K562 (cell line): ENCODE data around the gene BCL11A.

Experiments
- CEBPB ChIP-seq: fragments of 450-650 bp; IDR thresholded peaks from 2 replicates; pipeline ENCODE4 v1.6.1; 2016; ENCODE audit warnings: missing genetic modification characterization, missing compliant biosample characterization
- TF ChIP-seq, protein P1 (sequence below): sonication (generic); formaldehyde crosslinking; IDR thresholded peaks from 2 replicates; pipeline ENCODE4 v1.8.0; 2022; ENCODE audit warnings: missing genetic modification reagents, mild to moderate bottlenecking, moderate library complexity, borderline replicate concordance
- TF ChIP-seq, protein P2 (sequence below): fragments of 250-450 bp; sonication (Bioruptor Pico); IDR thresholded peaks from 2 replicates; pipeline ENCODE4 v1.8.0; 2021; ENCODE audit warnings: mild to moderate bottlenecking, moderate library complexity
- TF ChIP-seq, protein P3 (sequence below): fragments of 250-450 bp; sonication (Bioruptor Pico); IDR thresholded peaks from 2 replicates; pipeline ENCODE4 v1.5.0; 2021
- TF ChIP-seq, protein P4 (sequence below), 3 experiments: IDR thresholded peaks in 2 of 3; conservative IDR thresholded peaks in 1 of 3; 2 replicates each; pipeline ENCODE4 v1.5.1; 2011 to 2012; ENCODE audit warnings: low read length in 3 of 3, mild to moderate bottlenecking in 3 of 3, control low read depth in 2 of 3, improper control_type of control experiment in 1 of 3, inconsistent platforms in 1 of 3, low read depth in 1 of 3, mixed read lengths in 1 of 3, moderate library complexity in 1 of 3; ENCODE audit not compliant: insufficient read depth in 2 of 3

DNA sequence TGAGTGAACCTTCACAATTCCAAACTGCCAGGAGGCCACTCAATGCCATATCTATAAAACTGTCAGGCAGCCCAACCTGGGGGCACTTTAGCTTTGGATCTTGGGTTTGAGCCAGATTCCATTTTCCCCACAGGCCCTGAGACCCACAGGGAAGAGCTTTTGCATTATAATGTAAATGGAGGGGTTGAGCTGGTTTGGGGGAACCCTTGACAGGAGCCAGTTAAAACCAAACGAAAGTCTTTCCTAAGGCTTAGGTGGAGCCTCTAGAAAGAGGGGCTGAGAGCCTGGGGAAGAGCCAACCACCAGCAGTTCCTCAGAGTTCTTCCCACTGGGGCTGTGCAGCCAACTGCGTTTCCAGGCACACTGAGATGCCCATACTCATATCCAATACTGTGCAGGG lies 42.7 kb downstream of the BCL11A start:
- TF ChIP-seq, protein P1, sequence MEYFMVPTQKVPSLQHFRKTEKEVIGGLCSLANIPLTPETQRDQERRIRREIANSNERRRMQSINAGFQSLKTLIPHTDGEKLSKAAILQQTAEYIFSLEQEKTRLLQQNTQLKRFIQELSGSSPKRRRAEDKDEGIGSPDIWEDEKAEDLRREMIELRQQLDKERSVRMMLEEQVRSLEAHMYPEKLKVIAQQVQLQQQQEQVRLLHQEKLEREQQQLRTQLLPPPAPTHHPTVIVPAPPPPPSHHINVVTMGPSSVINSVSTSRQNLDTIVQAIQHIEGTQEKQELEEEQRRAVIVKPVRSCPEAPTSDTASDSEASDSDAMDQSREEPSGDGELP (CRISPR knock-in tag): no peak
- TF ChIP-seq CEBPB (tag): no peak
- TF ChIP-seq, protein P2, sequence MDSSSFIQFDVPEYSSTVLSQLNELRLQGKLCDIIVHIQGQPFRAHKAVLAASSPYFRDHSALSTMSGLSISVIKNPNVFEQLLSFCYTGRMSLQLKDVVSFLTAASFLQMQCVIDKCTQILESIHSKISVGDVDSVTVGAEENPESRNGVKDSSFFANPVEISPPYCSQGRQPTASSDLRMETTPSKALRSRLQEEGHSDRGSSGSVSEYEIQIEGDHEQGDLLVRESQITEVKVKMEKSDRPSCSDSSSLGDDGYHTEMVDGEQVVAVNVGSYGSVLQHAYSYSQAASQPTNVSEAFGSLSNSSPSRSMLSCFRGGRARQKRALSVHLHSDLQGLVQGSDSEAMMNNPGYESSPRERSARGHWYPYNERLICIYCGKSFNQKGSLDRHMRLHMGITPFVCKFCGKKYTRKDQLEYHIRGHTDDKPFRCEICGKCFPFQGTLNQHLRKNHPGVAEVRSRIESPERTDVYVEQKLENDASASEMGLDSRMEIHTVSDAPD (CRISPR knock-in tag): no peak
- TF ChIP-seq, protein P3, sequence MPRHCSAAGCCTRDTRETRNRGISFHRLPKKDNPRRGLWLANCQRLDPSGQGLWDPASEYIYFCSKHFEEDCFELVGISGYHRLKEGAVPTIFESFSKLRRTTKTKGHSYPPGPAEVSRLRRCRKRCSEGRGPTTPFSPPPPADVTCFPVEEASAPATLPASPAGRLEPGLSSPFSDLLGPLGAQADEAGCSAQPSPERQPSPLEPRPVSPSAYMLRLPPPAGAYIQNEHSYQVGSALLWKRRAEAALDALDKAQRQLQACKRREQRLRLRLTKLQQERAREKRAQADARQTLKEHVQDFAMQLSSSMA: no peak
- TF ChIP-seq, protein P4, sequence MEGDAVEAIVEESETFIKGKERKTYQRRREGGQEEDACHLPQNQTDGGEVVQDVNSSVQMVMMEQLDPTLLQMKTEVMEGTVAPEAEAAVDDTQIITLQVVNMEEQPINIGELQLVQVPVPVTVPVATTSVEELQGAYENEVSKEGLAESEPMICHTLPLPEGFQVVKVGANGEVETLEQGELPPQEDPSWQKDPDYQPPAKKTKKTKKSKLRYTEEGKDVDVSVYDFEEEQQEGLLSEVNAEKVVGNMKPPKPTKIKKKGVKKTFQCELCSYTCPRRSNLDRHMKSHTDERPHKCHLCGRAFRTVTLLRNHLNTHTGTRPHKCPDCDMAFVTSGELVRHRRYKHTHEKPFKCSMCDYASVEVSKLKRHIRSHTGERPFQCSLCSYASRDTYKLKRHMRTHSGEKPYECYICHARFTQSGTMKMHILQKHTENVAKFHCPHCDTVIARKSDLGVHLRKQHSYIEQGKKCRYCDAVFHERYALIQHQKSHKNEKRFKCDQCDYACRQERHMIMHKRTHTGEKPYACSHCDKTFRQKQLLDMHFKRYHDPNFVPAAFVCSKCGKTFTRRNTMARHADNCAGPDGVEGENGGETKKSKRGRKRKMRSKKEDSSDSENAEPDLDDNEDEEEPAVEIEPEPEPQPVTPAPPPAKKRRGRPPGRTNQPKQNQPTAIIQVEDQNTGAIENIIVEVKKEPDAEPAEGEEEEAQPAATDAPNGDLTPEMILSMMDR (IDR thresholded peaks at IDR 0.05 in 2 of 3, conservative IDR thresholded peaks at IDR 0.05 in 1 of 3; ENCODE audit: insufficient read depth in 2 of 3, low read depth in 1 of 3, low read length in 3 of 3): no peak
